HS-5 (cell line): Measurements from ENCODE around the gene PHF21A.
"Not testable (repeated sequence)": the region's sequence is repeated elsewhere in the genome, so short reads cannot be mapped to it uniquely, and the experiment has no call there.

ENCODE experiments used
- DNase-seq: peaks from one replicate; pipeline ENCODE4 v3.0.0-alpha.2; 2012; ENCODE audit warnings: low read depth

PHF21A gene

GRCh38 chr11:45902452-45903380 is 218.5 kb downstream of the PHF21A start:
- no peak for DNase-seq

GRCh38 chr11:45901626-45902025 is 219.6 kb downstream of the PHF21A start:
- no peak for DNase-seq

GRCh38 chr11:45900916-45901617 is 220.2 kb downstream of the PHF21A start:
- no peak for DNase-seq

GRCh38 chr11:45900175-45900800 is 221.0 kb downstream of the PHF21A start:
- not testable (repeated sequence) for DNase-seq

- peak; percentile 71 for DNase-seq
These were observed 221.6 kb downstream of the PHF21A start for GRCh38 chr11:45899448-45900174.

GRCh38 chr11:45899086-45899447 is 222.2 kb downstream of the PHF21A start:
- no peak for DNase-seq

GRCh38 chr11:45897556-45897955 is 223.7 kb downstream of the PHF21A start:
- no peak for DNase-seq

GRCh38 chr11:45896422-45896984 is 224.8 kb downstream of the PHF21A start:
- no peak for DNase-seq

GRCh38 chr11:45895553-45896259 is 225.5 kb downstream of the PHF21A start:
- DNase-seq, result no peak

GRCh38 chr11:45894555-45895247 is 226.6 kb downstream of the PHF21A start:
- DNase-seq, result no peak

GRCh38 chr11:45892856-45893255 is 228.4 kb downstream of the PHF21A start:
- DNase-seq, result no peak

GRCh38 chr11:45890886-45891550 is 230.2 kb downstream of the PHF21A start:
- no peak for DNase-seq

GRCh38 chr11:45889966-45890365 is 231.3 kb downstream of the PHF21A start:
- DNase-seq, result no peak

GRCh38 chr11:45889555-45889954 is 231.7 kb downstream of the PHF21A start:
- no peak for DNase-seq

GRCh38 chr11:45887587-45887986 is 233.7 kb downstream of the PHF21A start:
- DNase-seq, result no peak

GRCh38 chr11:45886816-45887520 is 234.3 kb downstream of the PHF21A start:
- DNase-seq, result no peak

GRCh38 chr11:45885921-45886721 is 235.1 kb downstream of the PHF21A start:
- no peak for DNase-seq

GRCh38 chr11:45885274-45885920 is 235.9 kb downstream of the PHF21A start, which contains the start of gene MAPK8IP1:
MAPK8IP1 (plus strand) TSS chr11:45885651; CDS start chr11:45885821, 170 bp downstream.
- DNase-seq, result no peak
